Medulla oblongata (tissue), 1 donor: ENCODE data around the gene KCNC1.

Source experiments
- DNase-seq: peaks from one replicate; pipeline ENCODE4 v3.0.0-alpha.2; 2015; ENCODE audit errors: extremely low spot score

The KCNC1 gene

GRCh38 chr11:17736930-17737817 is 2.6 kb downstream of the KCNC1 start:
- DNase-seq: no peak

GRCh38 chr11:17738151-17738973 is 3.8 kb downstream of the KCNC1 start:
- DNase-seq: no peak

GRCh38 chr11:17739945-17740338 is 5.4 kb downstream of the KCNC1 start:
- DNase-seq: no peak

- no peak for DNase-seq
These were observed 6.2 kb downstream of the KCNC1 start for GRCh38 chr11:17740649-17741235.

- DNase-seq: no peak
These were observed 6.9 kb downstream of the KCNC1 start for GRCh38 chr11:17741487-17741886.

GRCh38 chr11:17742019-17742418 is 7.4 kb downstream of the KCNC1 start:
- DNase-seq: no peak

- no peak for DNase-seq
These were observed 8.6 kb downstream of the KCNC1 start for GRCh38 chr11:17743026-17743807.

GRCh38 chr11:17743808-17744119 is 9.2 kb downstream of the KCNC1 start:
- DNase-seq: no peak

- no peak for DNase-seq
These were observed 9.8 kb downstream of the KCNC1 start for GRCh38 chr11:17744151-17744940.

- DNase-seq: no peak
These were observed 10.6 kb downstream of the KCNC1 start for GRCh38 chr11:17745023-17745772.

- no peak for DNase-seq
These were observed 11.5 kb downstream of the KCNC1 start for GRCh38 chr11:17746096-17746495.

- no peak for DNase-seq
These were observed 12.8 kb downstream of the KCNC1 start for GRCh38 chr11:17747131-17747955.

- DNase-seq: no peak
These were observed 13.5 kb downstream of the KCNC1 start for GRCh38 chr11:17748044-17748443.

GRCh38 chr11:17748761-17749721 is 14.5 kb downstream of the KCNC1 start:
- DNase-seq: no peak

GRCh38 chr11:17750013-17750800 is 15.6 kb downstream of the KCNC1 start:
- DNase-seq: no peak

GRCh38 chr11:17750801-17751165 is 16.2 kb downstream of the KCNC1 start:
- DNase-seq: no peak

GRCh38 chr11:17751558-17751957 is 17.0 kb downstream of the KCNC1 start:
- DNase-seq: no peak
